Measurements from ENCODE around the gene TAF1C. TPM values are rescaled to one million over a fixed set of nuclear protein-coding genes. Genes with fewer than 3 reads are reported as not detected.

The TAF1C gene
- total RNA-seq, 1 experiment from 2014 or later, result 89.7 TPM

DNA sequence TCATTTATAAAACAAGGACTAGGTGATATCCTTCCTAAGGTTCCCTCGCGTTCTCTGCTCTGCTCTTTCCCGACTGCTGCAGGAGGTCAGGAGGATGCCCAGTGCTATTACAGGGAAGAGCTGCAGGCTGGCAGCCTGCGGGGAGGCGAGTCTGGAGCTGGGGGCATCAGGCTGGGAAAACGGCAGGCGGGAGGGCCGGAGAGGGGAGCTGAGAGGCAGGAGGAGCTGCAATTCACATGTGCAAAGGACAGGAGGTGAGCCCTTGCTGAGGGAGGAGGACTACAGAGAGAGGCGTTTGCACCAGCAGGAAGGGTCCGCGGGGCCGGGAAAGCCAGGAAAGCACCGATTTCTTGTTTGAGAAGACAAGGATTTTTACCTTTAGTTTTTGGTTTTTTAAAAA lies 12.2 kb upstream of the TAF1C start (continued):
- TF ChIP-seq, protein P1, sequence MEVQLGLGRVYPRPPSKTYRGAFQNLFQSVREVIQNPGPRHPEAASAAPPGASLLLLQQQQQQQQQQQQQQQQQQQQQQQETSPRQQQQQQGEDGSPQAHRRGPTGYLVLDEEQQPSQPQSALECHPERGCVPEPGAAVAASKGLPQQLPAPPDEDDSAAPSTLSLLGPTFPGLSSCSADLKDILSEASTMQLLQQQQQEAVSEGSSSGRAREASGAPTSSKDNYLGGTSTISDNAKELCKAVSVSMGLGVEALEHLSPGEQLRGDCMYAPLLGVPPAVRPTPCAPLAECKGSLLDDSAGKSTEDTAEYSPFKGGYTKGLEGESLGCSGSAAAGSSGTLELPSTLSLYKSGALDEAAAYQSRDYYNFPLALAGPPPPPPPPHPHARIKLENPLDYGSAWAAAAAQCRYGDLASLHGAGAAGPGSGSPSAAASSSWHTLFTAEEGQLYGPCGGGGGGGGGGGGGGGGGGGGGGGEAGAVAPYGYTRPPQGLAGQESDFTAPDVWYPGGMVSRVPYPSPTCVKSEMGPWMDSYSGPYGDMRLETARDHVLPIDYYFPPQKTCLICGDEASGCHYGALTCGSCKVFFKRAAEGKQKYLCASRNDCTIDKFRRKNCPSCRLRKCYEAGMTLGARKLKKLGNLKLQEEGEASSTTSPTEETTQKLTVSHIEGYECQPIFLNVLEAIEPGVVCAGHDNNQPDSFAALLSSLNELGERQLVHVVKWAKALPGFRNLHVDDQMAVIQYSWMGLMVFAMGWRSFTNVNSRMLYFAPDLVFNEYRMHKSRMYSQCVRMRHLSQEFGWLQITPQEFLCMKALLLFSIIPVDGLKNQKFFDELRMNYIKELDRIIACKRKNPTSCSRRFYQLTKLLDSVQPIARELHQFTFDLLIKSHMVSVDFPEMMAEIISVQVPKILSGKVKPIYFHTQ (CRISPR knock-in tag; IDR thresholded peaks at IDR 0.05), result no peak

DNA sequence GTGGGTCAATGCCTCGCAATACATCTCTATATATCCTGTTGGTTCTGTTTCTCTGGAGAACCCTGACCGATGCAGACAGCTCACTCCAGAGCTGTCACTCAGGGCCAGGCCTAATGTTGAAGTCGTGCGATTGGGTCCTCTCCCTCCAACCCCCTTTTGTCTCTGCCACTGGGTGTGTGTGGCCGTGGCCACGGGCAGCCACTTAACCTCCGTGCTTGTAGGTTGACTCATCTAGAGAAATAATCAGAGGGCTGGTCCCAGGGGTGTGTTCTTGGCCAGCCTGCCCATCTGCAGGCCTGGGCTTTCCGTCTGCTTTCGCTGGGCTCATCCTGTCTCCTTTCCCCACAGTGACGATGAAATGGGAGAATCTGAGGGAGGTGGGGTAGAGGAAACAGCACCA lies 11.5 kb upstream of the TAF1C start:
- no peak for DNase-seq (ENCODE audit: low spot score)
- ATAC-seq, result no peak
- POLR2A ChIA-PET, result no interaction called here
- Mint-ChIP-seq H3K27me3 (ENCODE audit: low read depth) (no peaks in the 10 kb centered on the region), H3K9me3 (peaks cover 3% of the 10 kb centered on the region; the same call in 1 of the 2 replicates), H3K4me3 (no peak overlapping the region), H3K4me1 (0 out of 2 replicates have a peak, but pooled peaks cover 3% of the 10 kb centered on the region), H3K36me3 (no peaks in the 10 kb centered on the region), H3K27ac (no peak overlapping the region)
- TF ChIP-seq, protein P2, sequence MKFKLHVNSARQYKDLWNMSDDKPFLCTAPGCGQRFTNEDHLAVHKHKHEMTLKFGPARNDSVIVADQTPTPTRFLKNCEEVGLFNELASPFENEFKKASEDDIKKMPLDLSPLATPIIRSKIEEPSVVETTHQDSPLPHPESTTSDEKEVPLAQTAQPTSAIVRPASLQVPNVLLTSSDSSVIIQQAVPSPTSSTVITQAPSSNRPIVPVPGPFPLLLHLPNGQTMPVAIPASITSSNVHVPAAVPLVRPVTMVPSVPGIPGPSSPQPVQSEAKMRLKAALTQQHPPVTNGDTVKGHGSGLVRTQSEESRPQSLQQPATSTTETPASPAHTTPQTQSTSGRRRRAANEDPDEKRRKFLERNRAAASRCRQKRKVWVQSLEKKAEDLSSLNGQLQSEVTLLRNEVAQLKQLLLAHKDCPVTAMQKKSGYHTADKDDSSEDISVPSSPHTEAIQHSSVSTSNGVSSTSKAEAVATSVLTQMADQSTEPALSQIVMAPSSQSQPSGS (CRISPR knock-in tag; IDR thresholded peaks at IDR 0.05; ENCODE audit: borderline replicate concordance, low read depth), result no peak
- TF ChIP-seq NFE2L1 (CRISPR knock-in tag; IDR thresholded peaks at IDR 0.05) (no peak), ZNF219 (CRISPR knock-in tag; IDR thresholded peaks at IDR 0.05; ENCODE audit: borderline replicate concordance) (no peak), FOXJ3 (CRISPR knock-in tag; IDR thresholded peaks at IDR 0.05; ENCODE audit: borderline replicate concordance) (no peak), NR3C1 (CRISPR knock-in tag; conservative IDR thresholded peaks at IDR 0.05; ENCODE audit: low read depth) (no peak), SMAD4 (CRISPR knock-in tag; IDR thresholded peaks at IDR 0.05) (no peak), PRRX2 (CRISPR knock-in tag; IDR thresholded peaks at IDR 0.05) (no peak), ZNF396 (CRISPR knock-in tag; IDR thresholded peaks at IDR 0.05; ENCODE audit: borderline replicate concordance) (no peak), FOXK1 (CRISPR knock-in tag; IDR thresholded peaks at IDR 0.05) (no peak), JAZF1 (CRISPR knock-in tag; IDR thresholded peaks at IDR 0.05) (no peak), RELA (CRISPR knock-in tag; IDR thresholded peaks at IDR 0.05; ENCODE audit: borderline replicate concordance) (no peak), CREB1 (CRISPR knock-in tag; IDR thresholded peaks at IDR 0.05) (no peak), ATF1 (CRISPR knock-in tag; IDR thresholded peaks at IDR 0.05) (no peak)
- TF ChIP-seq, protein P3, sequence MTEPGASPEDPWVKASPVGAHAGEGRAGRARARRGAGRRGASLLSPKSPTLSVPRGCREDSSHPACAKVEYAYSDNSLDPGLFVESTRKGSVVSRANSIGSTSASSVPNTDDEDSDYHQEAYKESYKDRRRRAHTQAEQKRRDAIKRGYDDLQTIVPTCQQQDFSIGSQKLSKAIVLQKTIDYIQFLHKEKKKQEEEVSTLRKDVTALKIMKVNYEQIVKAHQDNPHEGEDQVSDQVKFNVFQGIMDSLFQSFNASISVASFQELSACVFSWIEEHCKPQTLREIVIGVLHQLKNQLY (CRISPR knock-in tag; IDR thresholded peaks at IDR 0.05), result no peak
- TF ChIP-seq, protein P4, sequence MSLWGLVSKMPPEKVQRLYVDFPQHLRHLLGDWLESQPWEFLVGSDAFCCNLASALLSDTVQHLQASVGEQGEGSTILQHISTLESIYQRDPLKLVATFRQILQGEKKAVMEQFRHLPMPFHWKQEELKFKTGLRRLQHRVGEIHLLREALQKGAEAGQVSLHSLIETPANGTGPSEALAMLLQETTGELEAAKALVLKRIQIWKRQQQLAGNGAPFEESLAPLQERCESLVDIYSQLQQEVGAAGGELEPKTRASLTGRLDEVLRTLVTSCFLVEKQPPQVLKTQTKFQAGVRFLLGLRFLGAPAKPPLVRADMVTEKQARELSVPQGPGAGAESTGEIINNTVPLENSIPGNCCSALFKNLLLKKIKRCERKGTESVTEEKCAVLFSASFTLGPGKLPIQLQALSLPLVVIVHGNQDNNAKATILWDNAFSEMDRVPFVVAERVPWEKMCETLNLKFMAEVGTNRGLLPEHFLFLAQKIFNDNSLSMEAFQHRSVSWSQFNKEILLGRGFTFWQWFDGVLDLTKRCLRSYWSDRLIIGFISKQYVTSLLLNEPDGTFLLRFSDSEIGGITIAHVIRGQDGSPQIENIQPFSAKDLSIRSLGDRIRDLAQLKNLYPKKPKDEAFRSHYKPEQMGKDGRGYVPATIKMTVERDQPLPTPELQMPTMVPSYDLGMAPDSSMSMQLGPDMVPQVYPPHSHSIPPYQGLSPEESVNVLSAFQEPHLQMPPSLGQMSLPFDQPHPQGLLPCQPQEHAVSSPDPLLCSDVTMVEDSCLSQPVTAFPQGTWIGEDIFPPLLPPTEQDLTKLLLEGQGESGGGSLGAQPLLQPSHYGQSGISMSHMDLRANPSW (CRISPR knock-in tag; conservative IDR thresholded peaks at IDR 0.05; ENCODE audit: low read depth), result no peak
- TF ChIP-seq, protein P5, sequence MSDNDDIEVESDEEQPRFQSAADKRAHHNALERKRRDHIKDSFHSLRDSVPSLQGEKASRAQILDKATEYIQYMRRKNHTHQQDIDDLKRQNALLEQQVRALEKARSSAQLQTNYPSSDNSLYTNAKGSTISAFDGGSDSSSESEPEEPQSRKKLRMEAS (CRISPR knock-in tag; IDR thresholded peaks at IDR 0.05), result no peak
- TF ChIP-seq, protein P6, sequence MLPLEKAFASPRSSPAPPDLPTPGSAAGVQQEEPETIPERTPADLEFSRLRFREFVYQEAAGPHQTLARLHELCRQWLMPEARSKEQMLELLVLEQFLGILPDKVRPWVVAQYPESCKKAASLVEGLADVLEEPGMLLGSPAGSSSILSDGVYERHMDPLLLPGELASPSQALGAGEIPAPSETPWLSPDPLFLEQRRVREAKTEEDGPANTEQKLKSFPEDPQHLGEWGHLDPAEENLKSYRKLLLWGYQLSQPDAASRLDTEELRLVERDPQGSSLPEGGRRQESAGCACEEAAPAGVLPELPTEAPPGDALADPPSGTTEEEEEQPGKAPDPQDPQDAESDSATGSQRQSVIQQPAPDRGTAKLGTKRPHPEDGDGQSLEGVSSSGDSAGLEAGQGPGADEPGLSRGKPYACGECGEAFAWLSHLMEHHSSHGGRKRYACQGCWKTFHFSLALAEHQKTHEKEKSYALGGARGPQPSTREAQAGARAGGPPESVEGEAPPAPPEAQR (CRISPR knock-in tag; IDR thresholded peaks at IDR 0.05), result no peak
- TF ChIP-seq, protein P7, sequence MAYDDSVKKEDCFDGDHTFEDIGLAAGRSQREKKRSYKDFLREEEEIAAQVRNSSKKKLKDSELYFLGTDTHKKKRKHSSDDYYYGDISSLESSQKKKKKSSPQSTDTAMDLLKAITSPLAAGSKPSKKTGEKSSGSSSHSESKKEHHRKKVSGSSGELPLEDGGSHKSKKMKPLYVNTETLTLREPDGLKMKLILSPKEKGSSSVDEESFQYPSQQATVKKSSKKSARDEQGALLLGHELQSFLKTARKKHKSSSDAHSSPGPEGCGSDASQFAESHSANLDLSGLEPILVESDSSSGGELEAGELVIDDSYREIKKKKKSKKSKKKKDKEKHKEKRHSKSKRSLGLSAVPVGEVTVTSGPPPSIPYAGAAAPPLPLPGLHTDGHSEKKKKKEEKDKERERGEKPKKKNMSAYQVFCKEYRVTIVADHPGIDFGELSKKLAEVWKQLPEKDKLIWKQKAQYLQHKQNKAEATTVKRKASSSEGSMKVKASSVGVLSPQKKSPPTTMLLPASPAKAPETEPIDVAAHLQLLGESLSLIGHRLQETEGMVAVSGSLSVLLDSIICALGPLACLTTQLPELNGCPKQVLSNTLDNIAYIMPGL (CRISPR knock-in tag; IDR thresholded peaks at IDR 0.05), result no peak
- CTCF ChIA-PET, result interaction anchor here (1.5 kb wide), 1 partner anchor 11 kb away, joined by 16 read pairs; the partner anchor contains the start of gene TAF1C
